Activated CD4-positive, alpha-beta T cell treated with anti-CD3 and anti-CD28 coated beads, Interleukin-2, amount 50 U/mL, for 16 hours (primary cell): ENCODE data around the gene HERC6.
"Not testable (repeated sequence)": the region's sequence is repeated elsewhere in the genome, so short reads cannot be mapped to it uniquely, and the experiment has no call there.

Source experiments
- DNase-seq: peaks from one replicate; pipeline ENCODE4 v3.0.0-alpha.2; 2020

The HERC6 gene

GRCh38 chr4:88378691-88379559 lies at the start of gene HERC6:
Gene HERC6 (plus strand): TSS chr4:88378852. CDS start chr4:88378922, 70 bp downstream.
- peak; percentile 90 for DNase-seq

- DNase-seq, result no peak
Measured at GRCh38 chr4:88333741-88334405, 44.8 kb upstream of the HERC6 start.

GRCh38 chr4:88335092-88335665 lies 43.5 kb upstream of the HERC6 start:
- DNase-seq, result no peak

- peak; percentile 3 for DNase-seq
Measured at GRCh38 chr4:88341227-88342192, 37.1 kb upstream of the HERC6 start.

- DNase-seq, result not testable (repeated sequence)
Measured at GRCh38 chr4:88346902-88347301, 31.8 kb upstream of the HERC6 start.

GRCh38 chr4:88348761-88349160 lies 29.9 kb upstream of the HERC6 start:
- DNase-seq, result not testable (repeated sequence)

- DNase-seq, result no peak
Measured at GRCh38 chr4:88350786-88351185, 27.9 kb upstream of the HERC6 start.

GRCh38 chr4:88352062-88352740 lies 26.5 kb upstream of the HERC6 start:
- no peak for DNase-seq

- no peak for DNase-seq
Measured at GRCh38 chr4:88353324-88353723, 25.3 kb upstream of the HERC6 start.

GRCh38 chr4:88356771-88357170 lies 21.9 kb upstream of the HERC6 start:
- DNase-seq, result no peak

- DNase-seq, result no peak
Measured at GRCh38 chr4:88357262-88357661, 21.4 kb upstream of the HERC6 start.

GRCh38 chr4:88359558-88359957 lies 19.1 kb upstream of the HERC6 start:
- no peak for DNase-seq

GRCh38 chr4:88360256-88360655 lies 18.4 kb upstream of the HERC6 start:
- no peak for DNase-seq

GRCh38 chr4:88360791-88361190 lies 17.9 kb upstream of the HERC6 start:
- no peak for DNase-seq

- not testable (repeated sequence) for DNase-seq
Measured at GRCh38 chr4:88361217-88361773, 17.4 kb upstream of the HERC6 start.

GRCh38 chr4:88366460-88366859 lies 12.2 kb upstream of the HERC6 start:
- DNase-seq, result no peak

GRCh38 chr4:88367826-88368225 lies 10.8 kb upstream of the HERC6 start:
- no peak for DNase-seq

GRCh38 chr4:88369180-88369812 lies 9.4 kb upstream of the HERC6 start:
- peak; percentile 8 for DNase-seq

GRCh38 chr4:88381123-88381522 lies 2.5 kb downstream of the HERC6 start:
- no peak for DNase-seq

GRCh38 chr4:88382621-88383020 lies 4.0 kb downstream of the HERC6 start:
- peak; percentile 84 for DNase-seq

- no peak for DNase-seq
Measured at GRCh38 chr4:88390128-88390527, 11.5 kb downstream of the HERC6 start.
